ENCODE results near the gene ERBB4.

DNA sequence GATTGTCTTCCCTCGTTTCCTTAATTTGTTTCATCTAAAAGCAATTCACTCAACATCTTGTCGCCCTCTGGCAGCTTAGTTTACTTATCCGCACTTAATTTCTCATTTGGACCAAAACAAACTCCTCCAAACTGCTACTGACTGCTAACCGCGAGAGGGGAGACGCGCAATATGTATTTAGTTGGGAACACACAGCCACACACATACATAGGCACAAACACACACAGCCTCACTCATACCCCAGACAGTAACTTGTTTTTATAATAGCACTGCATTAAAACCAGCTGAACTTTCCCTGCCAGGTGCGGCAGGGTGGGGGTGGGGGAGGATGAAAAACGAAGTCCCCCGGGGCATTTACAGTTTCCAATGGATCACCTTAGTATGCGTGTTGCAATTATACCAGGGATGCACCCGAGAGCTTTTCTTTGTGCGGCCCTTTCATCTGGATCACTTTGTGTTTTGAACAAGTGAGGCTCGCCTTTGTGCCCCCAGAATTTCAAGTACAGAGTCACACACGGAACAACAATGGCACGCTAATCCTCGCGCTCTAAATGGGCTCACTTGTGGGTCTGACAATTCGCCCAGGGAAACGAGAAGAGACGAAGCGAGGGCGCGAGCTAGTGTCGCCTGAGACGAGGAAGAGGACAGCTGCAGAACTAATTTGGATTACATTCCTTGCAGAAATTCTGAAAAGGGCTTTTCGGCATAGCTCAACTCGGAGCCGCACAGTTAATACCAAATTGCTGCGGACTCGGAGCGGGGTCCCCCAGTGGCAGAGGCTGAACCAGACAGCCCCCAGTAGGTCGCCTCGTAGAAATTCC is 2.4 kb downstream of the ERBB4 start:
- TF ChIP-seq, protein P1, sequence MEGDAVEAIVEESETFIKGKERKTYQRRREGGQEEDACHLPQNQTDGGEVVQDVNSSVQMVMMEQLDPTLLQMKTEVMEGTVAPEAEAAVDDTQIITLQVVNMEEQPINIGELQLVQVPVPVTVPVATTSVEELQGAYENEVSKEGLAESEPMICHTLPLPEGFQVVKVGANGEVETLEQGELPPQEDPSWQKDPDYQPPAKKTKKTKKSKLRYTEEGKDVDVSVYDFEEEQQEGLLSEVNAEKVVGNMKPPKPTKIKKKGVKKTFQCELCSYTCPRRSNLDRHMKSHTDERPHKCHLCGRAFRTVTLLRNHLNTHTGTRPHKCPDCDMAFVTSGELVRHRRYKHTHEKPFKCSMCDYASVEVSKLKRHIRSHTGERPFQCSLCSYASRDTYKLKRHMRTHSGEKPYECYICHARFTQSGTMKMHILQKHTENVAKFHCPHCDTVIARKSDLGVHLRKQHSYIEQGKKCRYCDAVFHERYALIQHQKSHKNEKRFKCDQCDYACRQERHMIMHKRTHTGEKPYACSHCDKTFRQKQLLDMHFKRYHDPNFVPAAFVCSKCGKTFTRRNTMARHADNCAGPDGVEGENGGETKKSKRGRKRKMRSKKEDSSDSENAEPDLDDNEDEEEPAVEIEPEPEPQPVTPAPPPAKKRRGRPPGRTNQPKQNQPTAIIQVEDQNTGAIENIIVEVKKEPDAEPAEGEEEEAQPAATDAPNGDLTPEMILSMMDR (IDR thresholded peaks at IDR 0.05): no peak
- TF ChIP-seq POLR2A (IDR thresholded peaks at IDR 0.05): no peak

Data from ovary (tissue), 3 donors.